Right lobe of liver (tissue), 4 donors: ENCODE data around the gene GRB7.

ENCODE experiments used
- CTCF ChIP-seq, 4 donors: fragments of 200-600 bp in 3 of 4; fragments of 450-650 bp in 1 of 4; IDR thresholded peaks; one replicate each; pipeline versions ENCODE4 v1.5.1 to v1.8.0; 2016 to 2022; ENCODE audit warnings: antibody characterized with exemption in 4 of 4, mild to moderate bottlenecking in 2 of 4
- POLR2A ChIP-seq: fragments of 450-650 bp; IDR thresholded peaks from one replicate; pipeline ENCODE4 v1.6.1; 2017; ENCODE audit warnings: antibody characterized with exemption, mild to moderate bottlenecking
- donor health status: DM: no; HTN: no; CAD: no.
- donor health status: DM: no; HTN: no; CAD: no.
- donor health status: DM: no; HTN: yes; CAD: no.

DNA sequence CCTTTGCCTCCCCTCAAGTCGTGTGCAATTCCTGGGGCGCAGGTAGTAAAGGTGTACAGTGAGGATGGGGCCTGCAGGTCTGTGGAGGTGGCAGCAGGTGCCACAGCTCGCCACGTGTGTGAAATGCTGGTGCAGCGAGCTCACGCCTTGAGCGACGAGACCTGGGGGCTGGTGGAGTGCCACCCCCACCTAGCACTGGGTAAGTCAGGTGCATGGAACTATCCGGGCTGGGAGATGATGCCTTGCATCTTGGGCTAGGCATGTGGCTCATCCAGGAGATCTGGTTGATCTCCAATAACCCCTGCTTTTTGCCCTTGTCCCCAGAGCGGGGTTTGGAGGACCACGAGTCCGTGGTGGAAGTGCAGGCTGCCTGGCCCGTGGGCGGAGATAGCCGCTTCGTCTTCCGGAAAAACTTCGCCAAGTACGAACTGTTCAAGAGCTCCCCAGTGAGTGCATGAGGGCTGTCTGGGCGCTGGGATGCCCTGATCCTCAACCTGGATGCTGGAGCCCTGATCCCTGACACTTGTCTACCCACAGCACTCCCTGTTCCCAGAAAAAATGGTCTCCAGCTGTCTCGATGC, 5.2 kb downstream of the GRB7 start:
- TF ChIP-seq CTCF (IDR thresholded peaks at IDR 0.05) (no peak), POLR2A (no peak)
